ENCODE measurements around the gene ASPA.

Gene ASPA

DNA sequence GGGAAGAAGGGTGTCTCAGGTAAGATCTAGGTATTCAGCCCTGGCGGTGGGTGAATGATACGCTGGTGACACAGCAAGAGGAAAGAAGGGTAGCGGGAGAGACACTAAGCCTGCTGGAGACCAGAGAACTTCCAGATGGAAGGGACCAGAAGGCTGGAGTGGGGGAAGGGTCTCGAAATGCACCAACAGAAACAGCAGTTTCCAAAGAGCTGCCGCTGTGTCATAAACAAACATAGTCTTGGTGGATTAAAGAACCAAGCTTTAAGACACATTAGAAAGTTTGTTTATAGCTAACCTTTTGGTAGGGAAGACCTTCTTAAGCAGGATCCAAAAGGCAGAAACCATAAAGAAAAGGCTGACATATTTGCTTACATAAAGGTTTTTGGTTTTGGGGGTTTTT, 60.9 kb downstream of the ASPA start:
- no peak for DNase-seq

GRCh38 chr17:3539881-3540540, 64.2 kb downstream of the ASPA start:
- no peak for DNase-seq

DNA sequence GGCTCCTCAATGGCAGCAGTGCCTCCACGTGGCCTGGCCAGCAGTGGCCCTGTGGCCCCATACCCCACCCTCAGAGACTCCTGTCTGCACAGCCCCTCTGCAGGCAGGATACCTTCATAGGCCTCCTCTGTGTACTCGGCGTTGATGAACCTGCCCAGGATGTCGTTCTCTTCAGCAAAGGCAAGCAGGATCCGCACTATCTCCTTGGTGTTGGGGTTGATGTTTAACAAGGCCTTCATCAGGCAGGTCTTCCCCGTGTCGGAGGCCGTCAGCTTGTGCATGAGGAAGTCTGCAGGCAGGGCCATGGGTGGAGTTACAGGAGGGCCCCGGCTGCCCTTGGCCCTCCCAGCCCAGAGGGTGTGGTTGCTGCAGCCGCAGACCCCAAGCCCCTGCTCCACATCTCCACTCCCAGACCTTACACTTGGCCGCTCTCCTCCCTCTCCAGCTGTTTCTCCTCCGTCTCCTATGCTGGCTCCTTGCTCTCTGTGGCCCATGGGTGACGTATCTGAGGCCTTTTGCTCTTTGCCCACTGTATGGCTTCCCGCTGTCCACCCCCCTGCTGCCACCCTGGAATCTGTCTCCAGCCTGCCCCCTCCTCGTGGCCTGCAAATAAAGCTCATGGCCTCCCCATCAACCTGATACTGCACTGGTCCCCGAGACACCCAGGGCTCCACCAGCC, 66.8 kb downstream of the ASPA start:
- DNase-seq, result no peak

DNA sequence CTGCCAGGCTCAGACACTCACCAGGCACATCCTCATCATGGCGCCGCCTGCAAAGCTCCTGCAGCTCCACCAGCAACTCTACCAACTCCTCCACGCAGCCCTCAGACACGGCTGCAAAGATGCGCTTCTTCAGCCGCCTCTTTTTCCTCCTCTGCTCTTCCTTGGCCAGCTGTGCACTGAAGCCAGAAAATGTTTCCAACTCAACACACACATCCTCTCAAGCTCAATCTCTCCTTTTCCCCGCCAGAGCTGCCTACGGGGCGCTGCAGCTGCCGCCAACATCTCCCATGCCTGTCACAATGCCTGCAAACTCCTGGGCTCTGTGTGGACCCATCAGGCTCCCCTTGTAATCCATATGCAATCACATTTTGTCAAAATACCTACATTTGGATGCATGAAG, 67.7 kb downstream of the ASPA start:
- no peak for DNase-seq

- DNase-seq, result no peak
Measured at GRCh38 chr17:3544365-3544764, 68.6 kb downstream of the ASPA start.

DNA sequence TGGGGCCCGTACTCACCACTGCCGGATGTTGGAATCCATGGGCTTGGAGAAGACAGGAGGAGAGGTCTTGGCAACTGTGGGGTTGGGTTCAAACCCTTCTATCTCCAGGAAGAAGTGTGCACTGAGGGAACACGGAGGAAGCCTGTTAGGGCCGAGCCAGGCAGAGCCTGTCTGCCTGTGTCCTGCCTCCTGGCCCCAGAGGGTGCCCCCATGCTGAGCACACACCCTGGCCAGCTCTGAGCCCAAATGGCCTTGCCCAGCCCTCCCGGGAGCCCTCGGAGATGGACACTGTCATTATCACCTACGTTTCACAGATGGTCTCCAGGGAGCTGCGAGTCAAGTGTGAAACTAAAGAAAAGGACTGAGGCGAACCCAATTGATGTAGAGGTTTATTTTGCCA, 69.4 kb downstream of the ASPA start:
- DNase-seq, result no peak

DNA sequence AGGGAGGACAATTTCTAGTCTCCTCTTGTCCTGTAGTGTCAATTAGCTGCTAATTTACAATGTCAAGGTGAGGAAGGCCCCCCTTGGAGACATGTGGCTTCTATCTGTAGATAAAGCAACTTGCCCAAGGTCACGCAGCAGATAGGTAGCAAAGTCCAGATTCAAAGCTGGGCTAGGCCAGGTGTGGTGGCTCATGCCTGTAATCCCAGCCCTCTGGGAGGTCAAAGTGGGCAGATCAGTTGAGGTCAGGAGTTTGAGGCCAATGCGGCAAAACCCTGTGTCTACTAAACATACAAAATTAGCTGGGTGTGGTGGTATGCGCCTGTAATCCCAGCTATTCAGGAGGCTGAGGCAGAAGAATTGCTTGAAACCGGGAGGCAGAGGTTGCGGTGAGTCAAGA, 70.7 kb downstream of the ASPA start:
- DNase-seq, result no peak

DNA sequence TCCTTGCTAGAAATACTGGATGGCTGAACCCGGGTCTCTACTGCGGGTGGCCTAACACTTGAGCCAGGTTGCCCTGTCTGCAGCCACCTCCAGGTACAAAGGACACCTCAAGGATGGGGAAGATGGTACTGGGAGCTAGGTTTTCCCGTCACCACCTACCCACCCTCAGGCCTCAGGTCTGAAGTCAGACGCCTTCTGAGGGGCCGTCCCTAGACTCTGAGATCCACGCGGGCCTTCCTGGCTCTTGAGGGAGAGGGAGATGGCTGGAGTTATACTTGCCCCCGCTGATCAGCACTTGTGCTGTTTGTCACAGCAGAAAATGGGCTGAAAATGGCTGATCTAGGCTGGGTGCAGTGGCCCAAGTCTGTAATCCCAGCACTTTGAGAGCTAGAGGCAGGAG, 71.2 kb downstream of the ASPA start:
- DNase-seq, result no peak

- DNase-seq, result no peak
Measured at GRCh38 chr17:3547628-3548027, 71.8 kb downstream of the ASPA start.

DNA sequence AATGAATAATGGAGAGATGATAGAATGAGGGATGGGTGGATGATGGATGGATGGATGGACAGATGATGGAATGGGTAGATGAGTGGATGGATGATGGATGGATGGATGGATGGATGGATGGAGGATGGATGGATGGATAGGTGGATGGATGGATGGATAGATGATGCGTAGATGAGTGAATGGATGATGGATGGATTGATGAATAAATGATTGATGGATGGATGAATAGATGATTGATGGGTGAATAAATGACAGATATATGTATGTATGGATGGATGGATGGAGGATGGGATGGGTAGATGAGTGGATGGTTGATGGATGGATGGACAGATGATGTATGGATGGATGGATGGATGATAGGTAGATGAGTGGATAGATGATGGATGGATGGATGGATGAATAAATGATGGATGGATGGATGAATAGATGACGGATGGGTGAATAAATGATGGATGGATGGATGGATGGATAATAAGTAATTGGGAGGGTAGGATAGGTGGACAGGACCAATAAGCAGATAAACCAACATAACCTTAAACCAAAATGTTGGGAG, 73.9 kb downstream of the ASPA start:
- DNase-seq, result no peak

DNA sequence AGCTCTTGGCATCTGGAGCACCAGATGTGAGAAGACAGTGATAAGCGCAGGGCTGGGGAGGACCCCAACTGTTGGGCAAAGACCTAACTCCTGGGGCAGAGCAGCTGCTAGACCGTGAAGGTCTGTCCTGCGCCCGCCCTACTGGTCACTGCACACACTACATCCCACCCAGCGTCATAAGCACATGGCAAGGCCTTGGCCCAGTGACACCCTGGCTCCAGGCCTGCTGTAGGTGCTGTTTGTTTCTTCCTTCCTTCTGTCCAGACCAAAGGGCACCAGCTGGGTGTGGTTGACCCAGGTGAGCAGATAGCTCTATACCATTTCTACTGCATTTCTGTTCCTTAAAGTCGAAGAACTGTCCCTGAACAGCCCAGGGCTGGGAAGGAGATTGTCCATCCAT, 75.4 kb downstream of the ASPA start:
- no peak for DNase-seq

DNA sequence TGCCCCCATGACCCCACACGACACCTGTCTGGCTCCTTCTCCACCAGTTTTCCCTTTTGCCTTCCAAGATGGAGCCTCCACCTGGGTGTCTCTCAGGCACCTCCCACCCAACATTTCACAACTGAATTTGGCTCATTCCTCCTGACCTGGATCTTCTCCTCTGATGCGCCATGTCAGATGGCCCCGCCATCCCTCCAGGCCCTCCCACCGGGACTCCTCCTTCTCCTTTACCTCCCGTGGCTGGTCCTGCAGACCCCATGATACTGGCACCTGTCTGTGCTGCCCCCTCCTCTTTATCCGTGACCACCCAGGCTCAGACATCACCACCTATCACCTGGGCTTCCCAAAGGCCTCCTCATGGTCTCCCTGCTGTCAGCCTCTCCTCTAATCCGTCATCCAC, 77.1 kb downstream of the ASPA start:
- DNase-seq, result no peak
